Measurements from ENCODE around the gene PPP2R3A.
"Not testable (repeated sequence)": the region's sequence is repeated elsewhere in the genome, so short reads cannot be mapped to it uniquely, and the experiment has no call there.

Gene PPP2R3A

DNA sequence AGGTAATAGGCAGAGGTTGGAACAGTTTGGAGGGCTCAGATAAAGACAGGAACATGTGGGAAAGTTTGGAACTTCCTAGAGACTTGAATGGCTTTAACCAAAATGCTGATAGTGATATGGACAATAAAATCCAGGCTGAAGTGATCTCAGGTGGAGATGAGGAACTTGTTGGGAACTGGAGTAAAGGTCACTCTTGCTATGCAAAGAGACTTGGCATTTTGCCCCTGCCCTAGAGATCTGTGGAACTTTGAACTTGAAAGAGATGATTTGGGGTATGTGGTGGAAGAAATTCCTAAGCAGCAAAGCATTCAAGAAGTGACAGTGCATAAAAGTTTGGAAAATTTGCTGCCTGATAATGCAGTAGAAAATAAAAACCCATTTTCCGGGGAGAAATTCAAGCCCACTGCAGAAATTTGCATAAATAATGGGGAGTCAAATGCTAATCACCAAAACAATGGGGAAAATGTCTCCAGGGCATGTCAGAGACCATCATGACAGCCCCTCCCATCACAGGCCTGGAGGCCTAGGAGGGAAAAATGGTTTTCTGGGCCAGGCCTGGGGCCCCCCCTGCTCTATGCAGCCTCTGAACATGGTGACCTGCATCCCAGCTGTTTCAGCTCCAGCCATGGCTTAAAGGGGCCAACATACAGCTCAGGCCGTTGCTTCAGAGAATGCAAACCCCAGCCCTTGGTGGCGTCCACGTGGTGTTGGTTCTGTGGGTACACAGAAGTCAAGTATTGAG lies 118.3 kb downstream of the PPP2R3A start:
- in situ Hi-C loops (cut with HindIII; ENCODE audit: low sequenced_read_pairs) = not testable (repeated sequence)

DNA sequence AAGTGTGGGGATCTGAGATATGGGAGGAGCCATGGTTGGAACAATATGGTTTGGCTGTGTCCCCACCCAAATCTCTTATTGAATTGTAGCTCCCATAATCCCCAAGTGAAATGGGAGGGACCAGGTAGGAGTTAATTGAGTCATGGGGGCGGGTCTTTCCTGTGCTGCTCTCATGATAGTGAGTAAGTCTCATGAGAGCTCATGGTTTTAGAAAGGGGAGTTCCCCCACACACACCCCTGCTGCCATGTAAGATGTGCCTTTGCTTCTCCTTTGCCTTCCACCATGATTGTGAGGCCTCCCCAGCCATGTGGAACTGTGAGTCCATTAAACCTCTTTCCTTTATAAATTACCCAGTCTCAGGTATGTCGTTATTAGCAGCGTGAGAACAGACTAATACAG lies 119.5 kb downstream of the PPP2R3A start:
- in situ Hi-C loops (cut with HindIII; ENCODE audit: low sequenced_read_pairs) = loop anchor here (5.0 kb wide), 1 partner anchor 92 kb away; no protein-coding TSS in a partner anchor

DNA sequence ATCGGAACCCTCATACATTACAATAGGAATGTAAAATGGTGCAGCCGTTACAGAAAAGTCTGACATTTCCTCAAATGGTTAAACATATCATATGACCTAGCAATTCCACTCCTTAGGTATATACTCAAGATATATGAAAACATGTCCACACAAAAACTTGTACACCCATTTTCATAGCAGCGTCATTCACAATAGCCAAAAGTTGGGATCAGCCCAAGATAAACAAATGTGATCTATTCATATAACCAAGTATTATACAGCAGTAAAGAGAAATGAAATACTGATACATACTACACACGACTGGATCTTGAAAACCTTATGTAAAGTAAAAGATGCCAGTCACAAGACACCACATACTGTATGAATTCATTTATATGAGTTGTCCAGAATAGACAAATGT lies 128.2 kb downstream of the PPP2R3A start:
- in situ Hi-C loops (cut with HindIII; ENCODE audit: low sequenced_read_pairs) = no loop called here

DNA sequence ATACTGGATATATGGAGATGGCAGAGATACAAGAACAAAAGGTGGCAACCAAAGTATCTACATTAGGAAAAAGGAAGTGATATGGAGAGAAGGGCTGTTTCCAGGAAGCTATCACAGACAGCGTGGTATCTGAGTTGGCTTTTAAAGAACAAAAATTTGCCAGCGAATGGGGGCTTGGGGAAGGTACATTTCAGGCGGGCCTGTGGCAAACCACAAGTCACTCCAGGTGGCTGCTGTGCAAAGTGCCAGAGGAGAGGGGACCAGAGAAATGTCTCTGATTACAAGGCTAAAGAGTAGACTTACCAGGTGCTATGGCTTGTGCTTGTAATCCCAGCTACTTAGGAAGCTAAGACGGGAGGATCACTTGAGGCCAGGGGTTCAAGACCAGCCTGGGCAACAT lies 139.5 kb downstream of the PPP2R3A start:
- in situ Hi-C loops (cut with HindIII; ENCODE audit: low sequenced_read_pairs) = no loop called here

DNA sequence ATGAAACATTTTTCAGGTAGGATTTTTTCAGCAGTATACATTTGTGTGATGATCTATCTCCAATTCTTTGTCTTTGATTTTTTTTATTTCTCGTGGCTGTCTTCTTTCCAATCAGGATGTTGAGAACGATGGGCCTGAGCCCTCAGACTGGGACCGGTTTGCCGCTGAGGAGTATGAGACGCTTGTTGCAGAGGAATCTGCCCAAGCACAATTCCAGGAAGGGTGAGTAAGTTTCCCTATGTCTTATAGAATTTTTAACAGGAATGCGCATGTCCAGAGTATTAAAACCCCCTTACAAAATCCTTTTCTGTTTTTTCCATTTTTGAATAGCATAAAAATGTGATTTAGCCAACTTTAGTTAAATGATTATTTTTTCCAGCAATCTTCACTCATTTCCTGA lies 140.6 kb downstream of the PPP2R3A start:
- in situ Hi-C loops (cut with HindIII; ENCODE audit: low sequenced_read_pairs) = no loop called here

DNA sequence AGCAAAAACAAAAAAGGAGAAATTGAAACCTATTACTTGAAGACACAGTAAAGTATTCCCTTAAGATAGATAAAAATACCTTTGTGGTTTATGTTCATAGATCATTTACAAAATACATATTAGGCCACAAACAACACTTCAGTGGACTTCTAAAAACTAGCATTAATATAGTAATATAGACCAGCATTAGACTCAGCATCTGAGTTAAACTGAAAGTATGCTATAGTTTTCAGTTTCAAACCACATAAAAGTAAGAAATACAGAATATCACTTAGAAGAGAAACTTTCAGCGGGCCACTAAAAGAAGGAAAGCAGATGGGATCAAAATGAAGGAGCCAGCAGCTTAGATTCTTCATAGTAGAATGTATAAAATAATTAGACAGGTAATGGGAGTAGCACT lies 144.0 kb downstream of the PPP2R3A start:
- in situ Hi-C loops (cut with HindIII; ENCODE audit: low sequenced_read_pairs) = no loop called here

DNA sequence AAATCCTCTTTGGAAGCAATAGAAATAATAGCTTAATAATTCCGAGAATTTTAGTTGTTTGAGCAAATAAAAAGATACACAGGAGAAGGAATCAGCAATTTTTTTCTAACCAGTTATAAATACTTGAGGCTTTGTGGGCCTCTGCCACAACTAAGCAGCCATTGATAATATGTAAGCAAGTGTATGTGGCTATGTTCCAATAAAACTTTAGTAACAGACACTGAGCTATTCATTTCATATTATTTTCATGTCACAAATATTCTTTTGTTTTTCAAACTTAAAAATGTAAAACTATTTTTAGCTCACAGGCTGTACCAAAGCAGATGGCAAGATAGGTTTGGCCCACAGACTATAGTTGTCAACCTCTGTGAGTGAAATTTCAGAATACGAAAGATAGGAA lies 145.0 kb downstream of the PPP2R3A start:
- in situ Hi-C loops (cut with HindIII; ENCODE audit: low sequenced_read_pairs) = no loop called here

DNA sequence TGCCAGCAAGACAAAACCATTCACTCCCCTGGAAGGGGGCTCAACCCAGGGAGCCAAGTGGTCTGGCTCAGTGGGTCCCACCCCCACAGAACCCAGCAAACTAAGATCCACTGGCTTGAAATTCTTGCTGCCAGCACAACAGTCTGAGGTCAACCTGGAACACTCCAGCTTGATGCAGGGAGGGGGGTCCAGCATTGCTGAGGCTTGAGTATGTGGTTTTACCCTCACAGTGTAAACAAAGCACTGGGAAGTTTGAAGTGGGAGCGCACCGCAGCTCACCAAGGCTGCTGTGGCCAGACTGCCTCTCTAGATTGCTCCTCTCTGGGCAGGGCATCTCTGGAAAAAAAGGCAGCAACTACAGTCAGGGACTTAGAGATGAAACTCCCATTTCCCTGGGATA lies 148.9 kb downstream of the PPP2R3A start:
- in situ Hi-C loops (cut with HindIII; ENCODE audit: low sequenced_read_pairs) = no loop called here

DNA sequence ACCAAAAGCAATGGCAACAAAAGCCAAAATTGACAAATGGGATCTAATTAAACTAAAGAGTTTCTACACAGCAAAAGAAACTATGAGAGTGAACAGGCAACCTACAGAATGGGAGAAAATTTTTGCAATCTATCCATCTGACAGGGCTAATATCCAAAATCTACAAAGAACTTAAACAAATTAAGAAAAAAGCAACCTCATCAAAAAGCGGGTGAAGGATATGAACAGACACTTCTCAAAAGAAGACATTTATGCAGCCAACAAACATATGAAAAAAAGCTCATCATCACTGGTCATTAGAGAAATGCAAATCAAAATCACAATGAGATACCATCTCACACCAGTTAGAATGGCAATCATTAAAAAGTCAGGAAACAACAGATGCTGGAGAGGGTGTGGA lies 153.8 kb downstream of the PPP2R3A start:
- in situ Hi-C loops (cut with HindIII; ENCODE audit: low sequenced_read_pairs) = not testable (repeated sequence)

DNA sequence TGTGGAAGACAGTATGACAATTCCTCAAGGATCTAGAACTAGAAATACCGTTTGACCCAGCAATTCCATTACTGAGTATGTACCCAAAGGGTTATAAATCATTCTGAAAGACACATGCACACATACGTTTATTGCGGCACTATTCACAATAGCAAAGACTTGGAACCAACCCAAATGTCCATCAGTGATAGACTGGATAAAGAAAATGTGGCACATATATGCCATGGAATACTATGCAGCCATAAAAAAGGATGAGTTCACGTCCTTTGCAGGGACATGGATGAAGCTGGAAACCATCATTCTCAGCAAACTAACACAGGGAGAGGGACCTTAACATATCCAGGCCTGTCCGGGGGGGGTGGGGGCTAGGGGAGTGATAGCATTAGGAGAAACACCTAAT lies 154.3 kb downstream of the PPP2R3A start:
- in situ Hi-C loops (cut with HindIII; ENCODE audit: low sequenced_read_pairs) = not testable (repeated sequence)

DNA sequence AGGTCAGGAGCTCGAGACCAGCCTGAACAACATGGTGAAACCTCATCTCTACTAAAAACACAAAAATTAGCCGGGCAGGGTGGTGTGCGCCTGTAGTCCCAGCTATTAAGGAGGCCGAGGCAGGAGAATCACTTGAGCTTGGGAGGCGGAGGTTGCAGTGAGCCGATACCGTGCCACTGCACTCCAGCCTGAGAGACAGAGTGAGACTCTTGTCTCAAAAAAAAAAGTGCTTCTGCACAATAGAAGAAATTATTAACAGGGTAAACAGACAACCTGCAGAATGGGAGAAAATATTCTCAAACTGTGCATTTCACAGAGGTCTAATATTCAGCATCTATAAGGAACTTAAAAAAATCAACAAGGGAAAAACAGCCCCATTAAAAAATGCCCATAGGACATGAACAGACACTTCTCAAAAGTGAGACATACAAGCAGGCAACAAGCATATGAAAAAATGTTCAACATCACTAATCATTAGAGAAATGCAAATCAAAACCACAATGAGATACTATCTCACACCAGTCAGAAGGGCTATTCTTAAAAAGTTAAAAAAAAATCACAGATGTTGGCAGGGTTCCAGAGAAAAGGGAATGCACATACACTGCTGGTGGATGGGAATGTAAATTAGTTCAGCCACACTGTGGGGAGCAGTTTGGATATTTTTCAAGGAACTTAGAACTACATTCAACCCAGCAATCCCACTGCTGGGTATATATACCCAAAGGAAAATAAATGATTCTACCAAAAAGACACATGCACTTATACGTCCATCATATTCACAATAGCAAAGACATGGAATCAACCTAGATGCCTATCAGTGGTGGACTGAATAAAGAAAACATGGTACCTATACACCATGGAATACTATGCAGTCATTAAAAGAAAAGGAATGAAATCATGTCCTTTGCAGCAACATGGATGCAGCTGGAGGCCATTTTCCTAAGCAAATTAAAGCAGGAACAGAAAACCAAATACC lies 155.1 kb downstream of the PPP2R3A start:
- in situ Hi-C loops (cut with HindIII; ENCODE audit: low sequenced_read_pairs) = no loop called here

DNA sequence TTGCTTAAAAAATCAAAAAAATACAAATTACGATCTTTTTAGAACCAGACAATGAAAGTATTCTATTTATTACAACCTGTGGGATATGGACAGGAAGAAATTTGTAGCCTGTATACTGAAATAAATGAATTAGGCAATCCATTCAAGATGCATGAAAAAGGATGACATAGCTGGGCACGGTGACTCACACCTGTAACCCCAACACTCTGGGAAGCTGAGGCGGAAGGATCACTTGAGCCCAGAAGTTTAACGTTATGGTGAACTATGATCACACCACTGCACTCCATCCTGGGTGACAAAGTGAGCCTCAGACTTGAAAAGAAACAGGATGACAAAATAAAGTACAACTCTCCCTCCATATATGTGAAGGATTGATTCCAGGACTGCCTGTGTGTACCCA lies 156.5 kb downstream of the PPP2R3A start:
- in situ Hi-C loops (cut with HindIII; ENCODE audit: low sequenced_read_pairs) = no loop called here

DNA sequence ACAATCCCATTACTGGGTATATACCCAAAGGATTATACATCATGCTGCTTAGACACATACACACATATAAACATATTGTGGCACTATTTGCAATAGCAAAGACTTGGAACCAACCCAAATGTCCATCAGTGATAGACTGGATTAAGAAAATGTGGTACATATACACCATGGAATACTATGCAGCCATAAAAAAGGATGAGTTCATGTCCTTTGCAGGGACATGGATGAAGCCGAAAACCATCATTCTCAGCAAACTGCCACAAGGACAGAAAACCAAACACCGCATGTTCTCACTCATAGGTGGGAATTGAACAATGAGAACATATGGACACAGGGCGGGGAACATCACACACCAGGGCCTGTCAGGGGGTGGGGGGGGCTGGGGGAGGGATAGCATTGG lies 166.1 kb downstream of the PPP2R3A start:
- in situ Hi-C loops (cut with HindIII; ENCODE audit: low sequenced_read_pairs) = not testable (repeated sequence)

DNA sequence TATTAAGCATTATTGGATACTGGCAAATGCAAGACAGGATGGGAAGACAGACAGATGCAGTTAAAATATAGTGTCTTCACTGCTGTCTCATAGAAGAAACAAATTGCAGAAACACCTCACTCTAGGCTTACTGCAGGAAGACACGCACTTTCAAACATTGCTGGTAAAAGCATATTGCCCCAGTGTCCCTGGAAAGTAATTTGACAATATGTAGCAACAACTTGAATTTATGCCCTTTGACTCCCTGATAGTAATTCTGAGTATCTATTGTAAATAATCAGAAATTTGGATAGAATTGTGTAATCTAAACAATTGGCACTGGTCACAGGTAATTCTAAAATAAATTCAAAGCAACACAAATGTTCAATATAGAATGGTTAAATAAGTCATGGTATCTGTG lies 168.6 kb downstream of the PPP2R3A start:
- in situ Hi-C loops (cut with HindIII; ENCODE audit: low sequenced_read_pairs) = no loop called here

DNA sequence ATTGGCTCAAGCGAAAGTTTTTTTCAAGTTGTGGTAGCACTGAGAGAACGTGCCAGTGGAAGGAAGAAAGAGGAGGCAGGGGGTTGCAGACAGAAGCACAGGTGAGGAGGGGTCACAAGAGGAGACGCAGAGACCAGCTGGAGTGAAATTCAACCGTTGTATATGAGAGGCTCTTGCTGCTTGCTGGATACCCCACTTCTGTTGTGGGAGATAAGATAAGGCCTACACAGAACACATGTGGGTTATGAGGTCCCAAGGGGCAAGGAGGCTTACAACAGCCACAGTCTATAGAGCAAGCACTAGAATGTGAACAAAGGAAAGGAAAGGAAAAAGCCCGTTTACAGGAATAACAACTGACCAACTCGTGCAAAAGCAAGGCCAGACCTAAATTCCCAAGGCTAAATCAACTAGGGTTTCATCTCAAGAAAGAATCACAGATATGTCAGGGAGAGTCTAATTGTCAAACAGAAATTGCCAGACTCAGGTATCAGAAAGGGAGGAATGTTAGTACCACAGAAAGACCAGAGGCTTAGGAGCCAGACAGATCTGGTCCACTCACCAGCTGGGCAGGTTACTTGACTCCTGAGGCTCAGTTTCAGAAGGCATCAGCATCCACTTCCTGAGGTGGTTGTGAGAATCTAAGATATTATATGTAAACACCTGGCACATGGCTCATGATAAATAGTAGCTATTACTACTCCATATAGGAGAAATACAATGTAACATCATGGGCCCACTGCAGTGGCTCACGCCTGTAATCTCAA lies 169.7 kb downstream of the PPP2R3A start:
- in situ Hi-C loops (cut with HindIII; ENCODE audit: low sequenced_read_pairs) = no loop called here

DNA sequence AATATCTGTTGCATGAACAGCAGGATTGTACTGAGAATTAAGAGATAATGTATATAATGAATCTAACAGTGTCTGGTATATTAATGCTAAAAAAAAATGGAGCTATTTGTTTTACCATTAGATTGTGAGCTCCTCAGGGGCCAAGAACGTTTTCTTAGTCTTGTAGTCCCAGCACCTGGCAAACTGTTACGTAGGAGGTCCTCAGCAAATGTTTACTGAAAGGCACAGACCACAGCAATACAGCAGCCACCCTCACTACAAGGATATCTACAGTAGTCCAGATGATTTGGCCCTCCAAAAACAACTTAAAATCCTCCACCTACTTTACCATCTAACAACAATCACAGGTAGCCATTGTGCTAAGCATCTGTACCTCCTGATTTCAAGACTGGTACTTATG lies 170.9 kb downstream of the PPP2R3A start:
- in situ Hi-C loops (cut with HindIII; ENCODE audit: low sequenced_read_pairs) = no loop called here

DNA sequence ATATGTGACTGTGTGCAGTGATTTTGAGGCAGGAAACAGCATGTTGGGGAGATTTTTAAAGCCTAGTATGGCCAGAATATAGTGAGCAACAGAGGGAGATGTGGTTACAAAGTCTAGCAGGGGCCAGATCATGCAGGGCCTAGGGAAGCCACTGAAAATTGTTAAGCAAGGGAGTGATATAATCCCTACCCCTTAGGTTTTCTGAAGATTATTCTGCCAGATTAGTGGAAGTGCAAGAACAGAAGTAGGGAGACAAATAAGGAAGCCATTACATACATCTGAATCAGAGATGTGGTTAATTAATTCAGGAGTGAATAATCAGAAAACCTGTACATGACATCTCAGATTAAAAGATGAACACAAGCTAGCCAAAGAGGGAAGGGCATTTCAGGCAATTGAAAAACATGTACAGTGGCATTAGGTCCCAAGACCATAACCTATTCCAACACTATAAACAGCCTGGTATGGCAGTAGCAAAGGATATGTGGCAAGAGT lies 175.8 kb downstream of the PPP2R3A start:
- in situ Hi-C loops (cut with HindIII; ENCODE audit: low sequenced_read_pairs) = loop anchor here (5.0 kb wide), 2 partner anchors 36 to 66 kb away; no protein-coding TSS in a partner anchor

DNA sequence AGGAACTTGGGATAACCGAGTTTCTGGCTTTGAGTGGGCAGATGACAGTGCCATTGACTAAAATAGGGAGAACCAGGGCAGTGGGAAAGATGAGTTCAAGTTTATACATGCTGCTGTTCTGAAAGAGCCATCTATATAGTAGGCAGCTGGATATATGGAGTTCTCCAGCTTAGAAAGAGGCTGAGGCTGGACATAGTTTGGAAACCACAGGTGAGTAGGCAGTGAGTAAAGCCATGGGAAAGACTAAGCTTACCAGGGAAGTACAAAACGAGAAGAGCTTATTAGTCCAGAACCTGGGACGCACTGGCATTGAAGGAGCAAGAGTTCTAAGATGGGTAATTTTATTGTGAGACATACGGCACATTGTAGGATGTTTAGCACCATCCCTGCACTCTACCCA lies 176.4 kb downstream of the PPP2R3A start:
- in situ Hi-C loops (cut with HindIII; ENCODE audit: low sequenced_read_pairs) = loop anchor here (5.0 kb wide), 2 partner anchors 35 to 65 kb away; no protein-coding TSS in a partner anchor

DNA sequence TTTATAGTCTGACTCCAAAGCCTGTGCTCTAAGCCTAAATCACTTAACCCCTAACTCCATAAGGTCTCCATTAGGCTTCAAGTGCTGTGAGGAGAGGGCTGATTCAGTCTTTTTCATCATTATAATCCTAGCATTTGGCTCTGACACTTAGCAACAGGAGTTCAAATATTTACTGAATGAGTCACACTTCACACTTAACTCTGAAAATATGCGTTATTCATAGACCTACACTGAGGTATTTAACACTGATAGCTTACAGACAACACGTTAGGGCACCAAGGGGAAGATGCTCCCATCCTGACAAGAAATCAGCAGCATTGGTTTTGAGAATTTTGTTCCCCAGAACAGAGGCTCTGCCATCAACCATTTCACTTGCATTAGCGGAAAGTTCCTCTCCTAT lies 177.1 kb downstream of the PPP2R3A start:
- in situ Hi-C loops (cut with HindIII; ENCODE audit: low sequenced_read_pairs) = loop anchor here (5.0 kb wide), 2 partner anchors 35 to 65 kb away; no protein-coding TSS in a partner anchor

DNA sequence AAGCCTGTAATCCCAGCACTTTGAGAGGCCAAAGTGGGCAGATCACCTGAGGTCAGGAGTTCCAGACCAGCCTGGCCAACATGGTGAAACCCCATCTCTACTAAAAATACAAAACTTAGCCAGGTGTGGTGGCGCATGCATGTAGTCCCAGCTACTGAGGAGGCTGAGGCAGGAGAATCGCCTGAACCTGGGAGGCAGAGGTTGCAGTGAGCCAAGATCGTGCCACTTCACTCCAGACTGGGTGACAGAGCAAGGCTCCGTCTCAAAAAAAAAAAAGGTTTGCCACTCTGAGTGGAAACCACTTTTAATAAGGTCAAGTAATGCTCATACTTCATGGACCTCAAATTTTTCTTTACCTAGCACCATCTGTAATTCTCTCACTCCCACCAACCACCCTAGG lies 178.9 kb downstream of the PPP2R3A start:
- in situ Hi-C loops (cut with HindIII; ENCODE audit: low sequenced_read_pairs) = loop anchor here (5.0 kb wide), 2 partner anchors 33 to 63 kb away; no protein-coding TSS in a partner anchor

All from endothelial cell of hepatic sinusoid (primary cell).